Neural progenitor cell (in vitro differentiated cells): ENCODE results near the gene INHBE.

Experiments
- CTCF ChIP-seq: fragments of 200-600 bp; sonication (generic); IDR thresholded peaks from 2 replicates; pipeline ENCODE4 v1.5.1; 2017; ENCODE audit warnings: antibody characterized with exemption, mild to moderate bottlenecking
- EZH2phosphoT487 ChIP-seq: fragments of 200-600 bp; sonication (generic); IDR thresholded peaks from 2 replicates; pipeline ENCODE4 v1.6.1; 2017; ENCODE audit warnings: antibody characterized with exemption

DNA sequence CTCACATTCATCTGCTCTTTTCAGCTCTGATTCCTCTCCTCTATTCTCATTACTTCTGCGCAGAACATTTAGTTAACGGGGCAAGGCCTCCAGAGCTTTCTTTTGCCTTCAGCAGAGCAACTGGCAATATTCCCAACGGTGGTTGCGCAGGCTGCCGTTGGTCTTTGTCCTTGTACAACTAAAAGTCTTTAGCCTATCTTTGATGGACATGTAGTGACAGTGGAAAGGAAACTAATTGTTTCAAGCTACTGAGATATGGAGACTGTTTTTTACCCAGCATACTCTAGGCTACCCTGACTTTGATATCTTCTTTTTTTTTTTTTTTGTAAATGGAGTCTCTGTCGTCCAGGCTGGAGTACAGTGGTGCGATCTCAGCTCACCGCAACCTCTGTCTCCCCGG is 36.9 kb upstream of the INHBE start:
- TF ChIP-seq CTCF (no peak), EZH2phosphoT487 (no peak)
